GM19328 (cell line): ENCODE results near the gene TCP11L2.

ENCODE experiments used
- ATAC-seq: cut with Tn5 transposase; IDR thresholded peaks from one replicate; pipeline ENCODE4 v1.9.1; 2021; ENCODE audit warnings: mild to moderate bottlenecking, moderate library complexity; ENCODE audit not compliant: unreplicated experiment

The TCP11L2 gene

GRCh38 chr12:106387848-106388377 lies 85.4 kb downstream of the TCP11L2 start:
- no peak for ATAC-seq

DNA sequence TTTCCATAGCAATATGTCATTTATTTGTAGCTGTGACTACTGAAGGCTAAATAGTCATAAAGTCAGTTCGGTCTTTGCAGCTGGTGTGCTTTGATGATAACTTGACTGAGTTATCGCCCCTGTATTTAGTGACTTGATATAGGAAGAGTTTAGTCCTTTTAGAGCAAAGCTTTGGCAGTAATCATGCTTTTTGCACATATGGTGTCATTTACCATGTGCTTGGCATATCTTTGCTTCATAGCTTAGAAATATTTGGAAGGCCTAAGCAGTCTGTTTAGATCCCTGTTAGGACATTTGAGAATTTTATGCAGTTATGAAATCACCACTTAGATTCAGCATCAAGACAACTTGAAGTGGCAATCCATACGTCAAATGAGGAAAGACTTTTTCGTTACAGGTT lies 86.6 kb downstream of the TCP11L2 start:
- ATAC-seq: no peak

- ATAC-seq: no peak
These were observed 90.2 kb downstream of the TCP11L2 start for GRCh38 chr12:106392759-106393158.
